HEK293T (cell line): Measurements from ENCODE around the gene FFAR3.

Experiments
- CTCF ChIA-PET: fragments of 350-600 bp; formaldehyde crosslinking; extraction: SDS; loops from one replicate; lab custom pipeline; 2021; ENCODE audit warnings: antibody characterized with exemption, inconsistent platforms; lab: Yijun Ruan, JAX
- POLR2A ChIA-PET: fragments of 350-600 bp; formaldehyde crosslinking; extraction: SDS; loops from one replicate; lab custom pipeline; 2020; ENCODE audit warnings: antibody characterized with exemption, inconsistent platforms; lab: Yijun Ruan, JAX
- DNase-seq: peaks from one replicate; pipeline ENCODE4 v3.0.0; 2012; ENCODE audit warnings: mixed read lengths; ENCODE audit errors: extremely low spot score
- ARNT ChIP-seq: fragments of 450-650 bp; IDR thresholded peaks from 2 replicates; pipeline ENCODE4 v1.6.1; 2017; ENCODE audit warnings: mild to moderate bottlenecking
- BHLHE40 ChIP-seq: fragments of 450-650 bp; IDR thresholded peaks from 2 replicates; pipeline ENCODE4 v1.6.1; 2016; ENCODE audit warnings: mild to moderate bottlenecking, moderate library complexity, borderline replicate concordance
- CTBP1 ChIP-seq: fragments of 450-650 bp; IDR thresholded peaks from 2 replicates; pipeline ENCODE4 v1.6.1; 2016; ENCODE audit warnings: borderline replicate concordance
- ELF4 ChIP-seq: fragments of 450-650 bp; IDR thresholded peaks from 2 replicates; pipeline ENCODE4 v1.6.1; 2017; ENCODE audit warnings: antibody characterized with exemption
- FOXA1 ChIP-seq: fragments of 450-650 bp; IDR thresholded peaks from 2 replicates; pipeline ENCODE4 v1.6.1; 2016; ENCODE audit warnings: mild to moderate bottlenecking
- FOXK2 ChIP-seq: fragments of 450-650 bp; IDR thresholded peaks from 2 replicates; pipeline ENCODE4 v1.6.1; 2016; ENCODE audit warnings: mild to moderate bottlenecking
- FOXM1 ChIP-seq: fragments of 450-650 bp; IDR thresholded peaks from 2 replicates; pipeline ENCODE4 v1.6.1; 2017; ENCODE audit warnings: mild to moderate bottlenecking, borderline replicate concordance
- HDGF ChIP-seq: fragments of 450-650 bp; IDR thresholded peaks from 2 replicates; pipeline ENCODE4 v1.6.1; 2017; ENCODE audit warnings: antibody characterized with exemption, borderline replicate concordance
- L3MBTL2 ChIP-seq: fragments of 450-650 bp; conservative IDR thresholded peaks from 2 replicates; pipeline ENCODE4 v1.6.1; 2016; ENCODE audit warnings: mild to moderate bottlenecking
- LEF1 ChIP-seq: fragments of 450-650 bp; IDR thresholded peaks from 2 replicates; pipeline ENCODE4 v1.6.1; 2017; ENCODE audit warnings: mild to moderate bottlenecking, borderline replicate concordance
- NFRKB ChIP-seq: fragments of 450-650 bp; IDR thresholded peaks from 2 replicates; pipeline ENCODE4 v1.6.1; 2016; ENCODE audit warnings: mild to moderate bottlenecking, moderate library complexity
- PKNOX1 ChIP-seq: fragments of 450-650 bp; IDR thresholded peaks from 2 replicates; pipeline ENCODE4 v1.6.1; 2016
- SP1 ChIP-seq: fragments of 450-650 bp; IDR thresholded peaks from 2 replicates; pipeline ENCODE4 v1.6.1; 2017
- SUZ12 ChIP-seq: fragments of 450-650 bp; IDR thresholded peaks from 2 replicates; pipeline ENCODE4 v1.6.1; 2016; ENCODE audit warnings: mild to moderate bottlenecking
- TARDBP ChIP-seq: fragments of 450-650 bp; IDR thresholded peaks from 2 replicates; pipeline ENCODE4 v1.6.1; 2016
- ZNF384 ChIP-seq: fragments of 450-650 bp; IDR thresholded peaks from 2 replicates; pipeline ENCODE4 v1.6.1; 2016

FFAR3 gene

GRCh38 chr19:35381926-35382325 lies 23.7 kb downstream of the FFAR3 start:
- TF ChIP-seq SP1, result no peak
- no peak for TF ChIP-seq NFRKB
- TF ChIP-seq FOXM1, result no peak
- TF ChIP-seq L3MBTL2, result no peak
- TF ChIP-seq SUZ12, result no peak
- no peak for TF ChIP-seq FOXA1
- no peak for TF ChIP-seq HDGF
- TF ChIP-seq ZNF384, result no peak
- no peak for TF ChIP-seq ARNT
- no peak for TF ChIP-seq ELF4
- no peak for TF ChIP-seq LEF1
- TF ChIP-seq BHLHE40, result no peak
- ChIA-PET POLR2A (no interaction called here), CTCF (interaction anchor here (0.7 kb wide), 1 partner anchor 113 kb away, joined by 3 read pairs; no protein-coding TSS in a partner anchor)
- DNase-seq, result no peak

GRCh38 chr19:35383536-35383935 lies 25.3 kb downstream of the FFAR3 start:
- no peak for DNase-seq
- CTCF ChIA-PET, result no interaction called here
- TF ChIP-seq SP1 (no peak), ZNF384 (no peak), FOXM1 (no peak), FOXK2 (no peak), TARDBP (no peak), HDGF (no peak), FOXA1 (no peak), ELF4 (no peak), BHLHE40 (no peak), CTBP1 (no peak)
- POLR2A ChIA-PET, result no interaction called here

- ChIA-PET CTCF (no interaction called here), POLR2A (no interaction called here)
- TF ChIP-seq TARDBP (no peak), HDGF (no peak)
- no peak for DNase-seq
These were observed 30.2 kb downstream of the FFAR3 start for GRCh38 chr19:35388277-35389054.

GRCh38 chr19:35389192-35389861 lies 31.1 kb downstream of the FFAR3 start:
- POLR2A ChIA-PET, result no interaction called here
- CTCF ChIA-PET, result no interaction called here

GRCh38 chr19:35392742-35393715 lies 34.8 kb downstream of the FFAR3 start:
- TF ChIP-seq SUZ12 (no peak), NFRKB (no peak), TARDBP (0 out of 2 replicates have a peak, but pooled peaks have one; percentile 25), ELF4 (no peak), ARNT (no peak), L3MBTL2 (no peak), CTBP1 (no peak), SP1 (no peak)
- ChIA-PET POLR2A (no interaction called here), CTCF (no interaction called here)
- DNase-seq, result no peak

More at GRCh38 chr19:35389192-35389861, 31.1 kb downstream of the FFAR3 start:
- TF ChIP-seq HDGF (no peak), FOXK2 (no peak), PKNOX1 (no peak), LEF1 (no peak), L3MBTL2 (no peak), ELF4 (no peak), SUZ12 (no peak), SP1 (no peak), NFRKB (no peak), TARDBP (no peak)
- no peak for DNase-seq

GRCh38 chr19:35395382-35396199 lies 37.3 kb downstream of the FFAR3 start:
- TF ChIP-seq HDGF, result no peak
- TF ChIP-seq FOXA1, result no peak
- no peak for TF ChIP-seq ZNF384
- TF ChIP-seq CTBP1, result no peak
- no peak for TF ChIP-seq FOXK2
- TF ChIP-seq BHLHE40, result no peak
- ChIA-PET POLR2A (no interaction called here), CTCF (no interaction called here)
- no peak for DNase-seq
